HCT116 (cell line): ENCODE results near the gene R3HDML.

Experiments used
- EZH2 ChIP-seq: fragments of 200-600 bp; sonication (generic); IDR thresholded peaks from 2 replicates; pipeline ENCODE4 v1.6.1; 2017; ENCODE audit warnings: antibody characterized with exemption, mixed run types
- MAX ChIP-seq: IDR thresholded peaks from 2 replicates; pipeline ENCODE4 v1.6.1; 2012
- POLR2A ChIP-seq: IDR thresholded peaks from 2 replicates; pipeline ENCODE4 v1.7.0; 2011; ENCODE audit warnings: borderline replicate concordance; ENCODE audit not compliant: insufficient read depth, insufficient read length; ENCODE audit errors: extremely low read depth
- POLR2AphosphoS5 ChIP-seq: IDR thresholded peaks from 2 replicates; pipeline ENCODE4 v1.6.1; 2011; ENCODE audit warnings: mild to moderate bottlenecking, low read depth, low read length, moderate library complexity
- TCF7L2 ChIP-seq: IDR thresholded peaks from 2 replicates; pipeline ENCODE4 v1.7.0; 2011; ENCODE audit warnings: borderline replicate concordance, inconsistent platforms; ENCODE audit not compliant: insufficient read depth, insufficient read length; ENCODE audit errors: extremely low read depth
- ZNF274 ChIP-seq: fragments of 200-500 bp; sonication (Bioruptor generic); IDR thresholded peaks from 2 replicates; pipeline ENCODE4 v1.6.1; 2014; ENCODE audit warnings: mild to moderate bottlenecking, low read depth, low read length, inconsistent platforms
- TF ChIP-seq, protein P1 (sequence below), 3 experiments: fragments of 200-600 bp in 1 of 3; sonication (generic) in 1 of 3; IDR thresholded peaks in 2 of 3; conservative IDR thresholded peaks in 1 of 3; 2 replicates each; pipeline ENCODE4 v1.5.1; 2012 to 2017; ENCODE audit warnings: low read depth in 2 of 3, low read length in 2 of 3, antibody characterized with exemption in 1 of 3, borderline replicate concordance in 1 of 3, control low read depth in 1 of 3, mild to moderate bottlenecking in 1 of 3, mixed read lengths in 1 of 3, mixed run types in 1 of 3, moderate library complexity in 1 of 3; ENCODE audit not compliant: insufficient read depth in 1 of 3

DNA sequence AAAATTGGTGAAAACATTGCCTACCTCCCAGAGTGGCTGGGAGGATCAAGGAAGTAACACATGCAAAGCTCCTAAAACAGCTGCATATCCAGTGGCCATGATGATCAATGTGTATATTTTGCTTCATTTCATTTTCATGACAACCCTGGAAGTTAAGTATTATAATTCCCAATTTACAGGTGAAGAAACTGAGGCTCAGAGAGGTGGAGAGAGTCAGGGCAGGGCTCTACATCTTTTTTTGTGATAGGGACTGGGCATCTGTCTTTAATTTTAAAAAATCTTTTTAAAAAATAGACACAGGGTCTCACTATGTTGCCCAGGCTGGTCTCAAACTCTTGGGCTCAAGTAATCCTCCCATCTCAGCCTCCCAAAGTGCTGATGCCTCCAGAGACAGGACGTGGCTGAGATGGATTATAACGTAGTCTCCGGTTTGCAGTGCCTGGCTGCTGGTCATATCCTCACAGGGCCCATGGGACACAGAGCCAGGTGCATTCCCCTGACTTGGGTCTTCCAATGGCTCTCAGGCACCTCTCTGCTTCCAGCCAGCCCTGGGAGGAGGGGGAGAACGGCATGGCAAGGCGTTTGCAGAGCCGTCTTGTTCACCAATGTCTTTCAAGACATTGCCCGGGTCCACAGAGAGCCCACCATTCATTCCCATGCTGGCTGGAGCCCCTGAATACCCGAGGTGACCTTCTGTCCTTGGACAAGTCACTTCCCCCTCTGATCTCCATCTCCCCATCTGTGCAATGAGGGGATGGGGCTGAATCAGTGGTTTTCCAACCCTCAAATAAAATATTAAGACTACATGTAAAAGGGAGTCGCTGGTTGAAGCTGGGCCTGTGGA lies 57.0 kb downstream of the R3HDML start:
- TF ChIP-seq, protein P1, sequence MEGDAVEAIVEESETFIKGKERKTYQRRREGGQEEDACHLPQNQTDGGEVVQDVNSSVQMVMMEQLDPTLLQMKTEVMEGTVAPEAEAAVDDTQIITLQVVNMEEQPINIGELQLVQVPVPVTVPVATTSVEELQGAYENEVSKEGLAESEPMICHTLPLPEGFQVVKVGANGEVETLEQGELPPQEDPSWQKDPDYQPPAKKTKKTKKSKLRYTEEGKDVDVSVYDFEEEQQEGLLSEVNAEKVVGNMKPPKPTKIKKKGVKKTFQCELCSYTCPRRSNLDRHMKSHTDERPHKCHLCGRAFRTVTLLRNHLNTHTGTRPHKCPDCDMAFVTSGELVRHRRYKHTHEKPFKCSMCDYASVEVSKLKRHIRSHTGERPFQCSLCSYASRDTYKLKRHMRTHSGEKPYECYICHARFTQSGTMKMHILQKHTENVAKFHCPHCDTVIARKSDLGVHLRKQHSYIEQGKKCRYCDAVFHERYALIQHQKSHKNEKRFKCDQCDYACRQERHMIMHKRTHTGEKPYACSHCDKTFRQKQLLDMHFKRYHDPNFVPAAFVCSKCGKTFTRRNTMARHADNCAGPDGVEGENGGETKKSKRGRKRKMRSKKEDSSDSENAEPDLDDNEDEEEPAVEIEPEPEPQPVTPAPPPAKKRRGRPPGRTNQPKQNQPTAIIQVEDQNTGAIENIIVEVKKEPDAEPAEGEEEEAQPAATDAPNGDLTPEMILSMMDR (IDR thresholded peaks at IDR 0.05 in 2 of 3, conservative IDR thresholded peaks at IDR 0.05 in 1 of 3; ENCODE audit: borderline replicate concordance in 1 of 3, insufficient read depth in 1 of 3, low read depth in 2 of 3, low read length in 2 of 3), result no peak
- TF ChIP-seq EZH2 (no peak), POLR2A (no peak), POLR2AphosphoS5 (no peak), ZNF274 (no peak), TCF7L2 (no peak), MAX (no peak)
